H9 (cell line): ENCODE data around the gene TRPM2. TPM values are rescaled to one million over a fixed set of nuclear protein-coding genes. Genes with fewer than 3 reads are reported as not detected.

Experiments
- DNase-seq: peaks from one replicate; pipeline ENCODE4 v3.0.0-alpha.2; 2017
- H2AFZ ChIP-seq: one replicate; pipeline ENCODE4 v1.6.1; 2013; ENCODE audit warnings: mild to moderate bottlenecking, low read length, control low read depth, moderate library complexity
- H2AK5ac ChIP-seq: 2 replicates; pipeline ENCODE4 v1.6.1; 2013; ENCODE audit warnings: low read length, control low read depth, mixed read lengths; ENCODE audit not compliant: insufficient read length
- H2BK120ac ChIP-seq: one replicate; pipeline ENCODE4 v1.6.1; 2013; ENCODE audit warnings: low read depth, mild to moderate bottlenecking, low read length, control low read depth, inconsistent platforms; ENCODE audit not compliant: poor library complexity, severe bottlenecking
- H2BK12ac ChIP-seq: 2 replicates; pipeline ENCODE4 v1.6.1; 2013; ENCODE audit warnings: low read length, control low read depth, mixed read lengths, low read depth; ENCODE audit not compliant: insufficient read length
- H2BK15ac ChIP-seq: 2 replicates; pipeline ENCODE4 v1.6.1; 2013; ENCODE audit warnings: low read depth, low read length, control low read depth
- H2BK20ac ChIP-seq: one replicate; pipeline ENCODE4 v1.6.1; 2013; ENCODE audit warnings: low read depth, mild to moderate bottlenecking, low read length, control low read depth, inconsistent platforms; ENCODE audit not compliant: poor library complexity, severe bottlenecking
- H2BK5ac ChIP-seq: 2 replicates; pipeline ENCODE4 v1.6.1; 2013; ENCODE audit warnings: low read length, control low read depth, mixed read lengths; ENCODE audit not compliant: insufficient read length
- H3K14ac ChIP-seq: 2 replicates; pipeline ENCODE4 v1.6.1; 2013; ENCODE audit warnings: low read length, control low read depth; ENCODE audit not compliant: insufficient read depth
- H3K18ac ChIP-seq: 2 replicates; pipeline ENCODE4 v1.6.1; 2013; ENCODE audit warnings: low read depth, mild to moderate bottlenecking, mixed read lengths, low read length, control low read depth; ENCODE audit not compliant: insufficient read length
- H3K23ac ChIP-seq: 2 replicates; pipeline ENCODE4 v1.6.1; 2013; ENCODE audit warnings: low read length, control low read depth, mixed read lengths, low read depth; ENCODE audit not compliant: insufficient read length
- H3K23me2 ChIP-seq: 2 replicates; pipeline ENCODE4 v1.6.1; 2013; ENCODE audit warnings: low read depth, mild to moderate bottlenecking, mixed read lengths, low read length, control low read depth; ENCODE audit not compliant: insufficient read length, poor library complexity, severe bottlenecking
- H3K27ac ChIP-seq: 2 replicates; pipeline ENCODE4 v1.5.1; 2013; ENCODE audit warnings: low read length, control low read depth, mixed read lengths, low read depth; ENCODE audit not compliant: insufficient read length
- H3K27me3 ChIP-seq: 2 replicates; pipeline ENCODE4 v1.6.1; 2013; ENCODE audit warnings: low read length, control low read depth, inconsistent platforms; ENCODE audit not compliant: insufficient read depth
- H3K4ac ChIP-seq: 2 replicates; pipeline ENCODE4 v1.6.1; 2013; ENCODE audit warnings: low read depth, mild to moderate bottlenecking, control low read depth, inconsistent platforms, low read length, moderate library complexity
- H3K4me1 ChIP-seq: 2 replicates; pipeline ENCODE4 v1.6.1; 2013; ENCODE audit warnings: low read length, control low read depth, inconsistent platforms; ENCODE audit not compliant: insufficient read depth
- H3K4me2 ChIP-seq: 2 replicates; pipeline ENCODE4 v1.6.1; 2013; ENCODE audit warnings: low read length, control low read depth, mixed read lengths; ENCODE audit not compliant: insufficient read length, insufficient read depth
- H3K56ac ChIP-seq: 2 replicates; pipeline ENCODE4 v1.6.1; 2013; ENCODE audit warnings: low read depth, mild to moderate bottlenecking, mixed read lengths, low read length, control low read depth; ENCODE audit not compliant: insufficient read length
- H3K79me1 ChIP-seq: 2 replicates; pipeline ENCODE4 v1.6.1; 2013; ENCODE audit warnings: low read depth, mild to moderate bottlenecking, moderate library complexity, low read length, control low read depth, inconsistent platforms; ENCODE audit not compliant: insufficient read depth, poor library complexity, severe bottlenecking
- H3K79me2 ChIP-seq: 2 replicates; pipeline ENCODE4 v1.6.1; 2013; ENCODE audit warnings: low read length, control low read depth, inconsistent platforms; ENCODE audit not compliant: insufficient read depth
- H3K9ac ChIP-seq: 2 replicates; pipeline ENCODE4 v1.6.1; 2013; ENCODE audit warnings: low read length, control low read depth, mixed read lengths; ENCODE audit not compliant: insufficient read length; ENCODE audit errors: extremely low read depth
- H3K9me3 ChIP-seq: one replicate; pipeline ENCODE4 v1.6.1; 2013; ENCODE audit warnings: low read depth, low read length, inconsistent platforms; ENCODE audit not compliant: control insufficient read depth
- H3T11ph ChIP-seq: one replicate; pipeline ENCODE4 v1.6.1; 2013; ENCODE audit warnings: mild to moderate bottlenecking, low read length, control low read depth, inconsistent platforms
- H4K20me1 ChIP-seq: one replicate; pipeline ENCODE4 v1.6.1; 2013; ENCODE audit not compliant: control insufficient read depth, insufficient read length, insufficient read depth
- H4K5ac ChIP-seq: 2 replicates; pipeline ENCODE4 v1.6.1; 2013; ENCODE audit warnings: low read depth, mild to moderate bottlenecking, mixed read lengths, low read length, control low read depth; ENCODE audit not compliant: insufficient read length
- H4K8ac ChIP-seq: replicated peaks from 2 replicates; pipeline ENCODE4 v1.6.1; 2013; ENCODE audit warnings: low read length, control low read depth, mixed read lengths, low read depth; ENCODE audit not compliant: insufficient read length
- H4K91ac ChIP-seq: 2 replicates; pipeline ENCODE4 v1.6.1; 2013; ENCODE audit warnings: low read depth, mild to moderate bottlenecking, moderate library complexity, mixed read lengths, low read length, control low read depth; ENCODE audit not compliant: insufficient read length
- H3K27ac Mint-ChIP-seq, 3 experiments: 2 replicates in 2 of 3; 3 replicates in 1 of 3; pipeline ENCODE4 v1.8.0; 2020 to 2021; ENCODE audit warnings: mixed read lengths in 3 of 3, mild to moderate bottlenecking in 1 of 3, moderate library complexity in 1 of 3
- H3K27me3 Mint-ChIP-seq: 2 replicates; pipeline ENCODE4 v1.8.0; 2021; ENCODE audit warnings: low read depth, mild to moderate bottlenecking, moderate library complexity, mixed read lengths
- H3K36me3 Mint-ChIP-seq, 3 experiments: 2 replicates in 2 of 3; 3 replicates in 1 of 3; pipeline ENCODE4 v1.8.0; 2020 to 2021; ENCODE audit warnings: low read depth in 3 of 3, mixed read lengths in 3 of 3; ENCODE audit not compliant: insufficient read depth in 1 of 3
- H3K4me1 Mint-ChIP-seq, 2 experiments: 2 replicates each; pipeline ENCODE4 v1.8.0; 2020; ENCODE audit warnings: mixed read lengths in 2 of 2
- H3K4me3 Mint-ChIP-seq, 2 experiments: 2 replicates in 1 of 2; 3 replicates in 1 of 2; pipeline ENCODE4 v1.8.0; 2020 to 2021; ENCODE audit warnings: mild to moderate bottlenecking in 2 of 2, mixed read lengths in 2 of 2, moderate library complexity in 1 of 2
- H3K9me3 Mint-ChIP-seq, 2 experiments: 2 replicates in 1 of 2; 3 replicates in 1 of 2; pipeline ENCODE4 v1.8.0; 2020; ENCODE audit warnings: mild to moderate bottlenecking in 2 of 2, mixed read lengths in 2 of 2, moderate library complexity in 1 of 2
- CTCF ChIP-seq: fragments of 200-600 bp; sonication (generic); conservative IDR thresholded peaks from 3 replicates; pipeline ENCODE4 v1.8.0; 2021; ENCODE audit warnings: antibody characterized with exemption, mild to moderate bottlenecking
- WGBS: extraction: QIAGEN DNeasy Blood & Tissue Kit; methylation state at CpG from one replicate; pipeline ENCODE4 v1.1.7; 2013; ENCODE audit warnings: missing lambda C conversion rate, low lambda C conversion rate, mixed read lengths; ENCODE audit not compliant: insufficient read length; ENCODE audit errors: extremely low coverage; 5-methylcytosine and 5-hydroxymethylcytosine counted together
- total RNA-seq: library from RNA; stranded (reverse); gene quantifications from 2 replicates; pipeline ENCODE4 v1.2.1, GENCODE V29; 2021

The TRPM2 gene
- total RNA-seq, 1 experiment from 2014 or later = 0.68 TPM

GRCh38 chr21:44305691-44306090 is 47.7 kb upstream of the TRPM2 start:
- Histone ChIP-seq H3K4me1 (no peaks in the 10 kb centered on the region), H2BK12ac (no peak overlapping the region), H2BK5ac (no peak overlapping the region), H3K14ac (no peak overlapping the region), H3K18ac (no peak overlapping the region), H3K9ac (no peak overlapping the region), H3T11ph (no peak overlapping the region), H2AK5ac (no peak overlapping the region), H3K23ac (no peak overlapping the region), H2BK20ac (no peak overlapping the region), H4K8ac (no peak overlapping the region), H3K27me3 (no peaks in the 10 kb centered on the region), H2BK15ac (no peak overlapping the region), H3K56ac (no peak overlapping the region), H3K4ac (no peak overlapping the region), H3K23me2 (peaks cover 3% of the 10 kb centered on the region), H2AFZ (no peak overlapping the region), H3K79me2 (no peaks in the 10 kb centered on the region), H3K9me3 (no peaks in the 10 kb centered on the region), H3K4me2 (no peak overlapping the region), H4K91ac (no peak overlapping the region), H3K79me1 (no peaks in the 10 kb centered on the region), H2BK120ac (no peak overlapping the region), H4K5ac (no peak overlapping the region), H4K20me1 (no peaks in the 10 kb centered on the region), H3K27ac (no peak overlapping the region)
- no peak overlapping the region for H3K27ac Mint-ChIP-seq
- TF ChIP-seq CTCF = no peak
- peaks cover 16 to 36% of the 10 kb centered on the region in 2 experiments for H3K4me1 Mint-ChIP-seq
- no peaks in the 10 kb centered on the region for H3K9me3 Mint-ChIP-seq
- no peak for DNase-seq
- WGBS = no CpG with 5 or more reads among the region's 9 CpGs
- peaks cover 2 to 17% (median 14%) of the 10 kb centered on the region in 3 experiments; a peak in 6 of 7 replicates for H3K36me3 Mint-ChIP-seq
- no peaks in the 10 kb centered on the region; the same call in none of the 2 replicates for H3K27me3 Mint-ChIP-seq
- no peak overlapping the region for H3K4me3 Mint-ChIP-seq
